Activated T-cell treated with anti-CD3 and anti-CD28 coated beads, Interleukin-2, amount 50 U/mL, for 48 hours (primary cell): Measurements from ENCODE around the gene RAB8A.
"Not testable (repeated sequence)": the region's sequence is repeated elsewhere in the genome, so short reads cannot be mapped to it uniquely, and the experiment has no call there.

Source experiments
- DNase-seq, 2 experiments: peaks; one replicate each; pipeline ENCODE4 v3.0.0-alpha.2; 2020

The RAB8A gene

GRCh38 chr19:16078759-16079707 lies 32.7 kb upstream of the RAB8A start:
- peak; percentile 70 to 71 for DNase-seq

GRCh38 chr19:16084067-16084685 lies 27.5 kb upstream of the RAB8A start:
- no peak for DNase-seq

DNA sequence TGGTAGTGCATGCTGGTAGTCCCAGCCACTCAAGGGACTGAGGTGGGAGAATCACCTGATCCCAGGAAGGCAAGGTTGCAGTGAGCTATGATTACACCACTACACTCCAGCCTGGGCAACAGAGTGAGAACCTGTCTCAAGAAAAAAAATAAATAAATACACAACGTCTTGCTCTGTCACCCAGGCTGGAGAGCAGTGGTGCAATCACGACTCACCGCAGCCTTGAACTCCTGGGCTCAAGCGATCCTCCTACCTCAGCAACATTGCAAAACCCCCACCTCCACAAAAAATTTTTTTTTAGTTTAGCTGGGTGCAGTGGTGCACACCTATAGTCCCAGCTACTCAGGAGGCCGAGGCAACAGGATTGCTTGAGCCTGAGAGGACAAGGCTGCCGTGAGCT lies 26.6 kb upstream of the RAB8A start:
- DNase-seq = no peak

DNA sequence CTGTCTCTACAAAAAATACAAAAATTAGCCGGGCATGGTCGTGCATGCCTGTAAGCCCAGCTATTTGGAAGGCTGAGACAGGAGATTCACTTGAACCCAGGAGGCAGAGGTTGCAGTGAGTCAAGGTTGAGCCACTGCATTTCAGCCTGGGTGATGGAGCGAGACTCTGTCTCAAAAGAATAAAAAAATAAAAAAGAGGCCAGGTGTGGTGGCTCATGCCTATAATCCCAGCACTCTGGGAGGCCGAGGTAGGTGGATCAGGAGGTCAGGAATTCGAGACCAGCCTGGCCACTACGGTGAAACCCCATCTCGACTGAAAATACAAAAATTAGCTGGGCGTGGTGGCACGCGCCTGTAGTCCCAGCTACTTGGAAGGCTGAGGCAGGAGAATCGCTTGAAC lies 24.3 kb upstream of the RAB8A start:
- not testable (repeated sequence) for DNase-seq

DNA sequence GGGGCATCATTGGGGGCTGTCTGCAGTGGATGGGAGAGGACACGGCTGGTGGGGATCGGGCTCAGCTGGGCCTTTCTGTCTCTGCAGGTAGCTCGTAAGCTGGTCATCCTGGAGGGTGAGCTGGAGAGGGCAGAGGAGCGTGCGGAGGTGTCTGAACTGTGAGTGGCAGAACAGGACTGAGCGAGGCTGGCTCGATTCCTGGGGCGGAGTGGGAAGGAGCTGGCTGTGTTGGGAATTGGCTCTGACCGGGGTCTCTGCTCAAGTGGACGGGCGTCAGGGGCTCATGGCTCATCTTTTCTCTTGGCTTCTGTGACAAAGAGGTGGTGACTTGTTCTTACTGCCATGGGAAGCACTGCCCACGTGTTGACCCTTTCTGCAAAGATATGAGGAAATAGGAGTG lies 23.7 kb upstream of the RAB8A start:
- DNase-seq = no peak

DNA sequence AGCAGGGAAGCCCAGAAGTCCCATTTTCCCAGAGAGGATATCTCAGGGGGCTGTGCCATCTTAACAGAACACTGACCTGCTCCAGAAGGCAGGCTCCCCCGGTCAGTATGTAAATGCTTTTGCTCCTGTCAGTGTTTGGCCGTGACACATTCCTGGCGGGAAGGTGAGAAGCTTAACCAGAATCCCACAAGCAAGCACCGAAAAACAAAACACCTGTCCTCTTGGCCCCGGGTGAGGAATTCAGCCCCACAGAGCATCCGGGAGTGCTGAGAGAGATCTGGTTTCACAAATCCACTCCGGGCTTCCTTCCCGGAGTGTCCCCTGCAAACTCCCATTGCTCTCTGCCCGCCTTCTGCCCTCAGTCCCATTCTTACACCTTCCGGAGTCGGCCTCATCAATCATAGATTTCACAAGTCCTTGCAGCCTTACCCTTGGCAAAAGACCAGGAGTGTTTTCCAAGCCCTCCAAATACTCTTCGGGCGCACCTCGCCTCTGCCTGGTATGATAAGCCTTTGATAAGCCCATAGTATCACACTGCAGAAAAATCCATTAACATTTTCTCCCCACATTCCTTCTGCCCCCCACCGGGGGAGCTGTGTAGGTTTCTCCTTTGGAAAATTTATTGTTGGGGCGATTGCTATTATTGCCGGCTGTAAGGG lies 23.2 kb upstream of the RAB8A start:
- no peak for DNase-seq

- no peak for DNase-seq
Measured at GRCh38 chr19:16089010-16089846, 22.5 kb upstream of the RAB8A start.

- no peak for DNase-seq
Measured at GRCh38 chr19:16091546-16092475, 19.9 kb upstream of the RAB8A start.

GRCh38 chr19:16094360-16095070 lies 17.2 kb upstream of the RAB8A start:
- DNase-seq = no peak

GRCh38 chr19:16095071-16095571 lies 16.6 kb upstream of the RAB8A start:
- DNase-seq = peak; percentile 65 to 68

GRCh38 chr19:16096280-16096855 lies 15.3 kb upstream of the RAB8A start:
- no peak for DNase-seq

DNA sequence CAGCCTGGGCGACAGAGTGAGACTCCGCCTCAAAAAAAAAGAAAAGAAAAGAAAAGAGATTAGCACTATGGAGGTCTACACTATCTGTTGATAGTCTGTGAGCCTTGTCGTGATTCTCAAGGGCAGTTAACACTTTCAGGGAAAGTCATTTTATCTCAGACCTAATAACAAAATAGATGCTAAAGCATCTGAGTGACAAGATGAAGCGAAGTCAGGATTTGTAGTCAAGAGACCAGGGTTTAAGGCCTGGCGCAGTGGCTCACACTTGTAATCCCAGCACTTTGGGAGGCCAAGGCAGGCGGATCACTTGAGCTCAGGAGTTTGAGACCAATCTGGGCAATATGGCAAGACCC lies 13.3 kb upstream of the RAB8A start:
- no peak for DNase-seq

GRCh38 chr19:16098821-16099220 lies 12.9 kb upstream of the RAB8A start:
- no peak for DNase-seq

- not testable (repeated sequence) for DNase-seq
Measured at GRCh38 chr19:16099314-16099965, 12.2 kb upstream of the RAB8A start.

- DNase-seq = no peak
Measured at GRCh38 chr19:16100524-16100923, 11.2 kb upstream of the RAB8A start.

GRCh38 chr19:16104722-16105121 lies 7.0 kb upstream of the RAB8A start:
- no peak for DNase-seq

- no peak for DNase-seq
Measured at GRCh38 chr19:16106121-16106520, 5.6 kb upstream of the RAB8A start.

DNA sequence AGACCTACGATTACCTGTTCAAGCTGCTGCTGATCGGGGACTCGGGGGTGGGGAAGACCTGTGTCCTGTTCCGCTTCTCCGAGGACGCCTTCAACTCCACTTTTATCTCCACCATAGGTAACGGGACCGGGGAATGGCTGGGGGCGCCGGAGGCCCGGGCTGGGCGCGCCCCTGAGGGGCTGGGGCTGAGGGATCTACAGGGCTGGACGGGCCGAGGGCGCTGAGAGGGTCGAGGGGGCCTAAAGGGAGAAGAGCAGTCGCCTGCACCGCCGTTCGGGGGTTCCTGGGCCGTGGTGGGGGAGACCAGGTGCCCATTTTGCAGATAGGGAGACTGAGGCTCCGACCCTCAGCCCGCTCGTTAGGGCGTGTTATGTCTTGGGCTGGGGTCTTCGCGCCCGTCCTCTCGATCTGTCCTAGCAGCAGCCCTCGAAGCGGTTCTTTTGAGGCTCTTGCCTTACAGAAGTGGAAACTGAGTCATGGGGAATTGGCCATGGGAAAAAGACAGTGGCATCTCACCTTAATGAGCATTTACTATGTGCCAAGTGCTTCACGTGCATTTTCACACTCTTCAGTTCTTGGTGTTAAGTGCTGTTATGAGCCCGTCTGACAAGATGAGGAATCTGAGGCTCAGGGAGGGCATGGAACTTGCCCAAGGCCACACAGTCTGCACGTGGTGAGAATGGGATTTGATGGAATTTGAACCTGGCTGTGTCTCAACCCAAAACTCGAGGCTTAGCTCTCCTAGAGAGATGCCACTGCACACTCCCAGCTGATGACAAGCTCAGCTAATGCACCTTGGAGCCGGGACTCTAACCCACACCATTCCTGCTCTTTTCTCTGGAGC lies 442 bp downstream of the RAB8A start:
- DNase-seq = no peak

- DNase-seq = no peak
Measured at GRCh38 chr19:16112778-16113177, 1.1 kb downstream of the RAB8A start.
